ENCODE results near the gene ATN1.

ATN1 gene

GRCh38 chr12:6941782-6942181, 14.0 kb downstream of the ATN1 start:
- no peak overlapping the region for H3K27ac ChIP-seq
- no peak for DNase-seq (ENCODE audit: low read depth, low spot score)

- no peak for DNase-seq (ENCODE audit: low read depth, low spot score)
- peak overlapping the region; percentile 88 for H3K27ac ChIP-seq
Observed at GRCh38 chr12:6942331-6942665, 14.5 kb downstream of the ATN1 start.

DNA sequence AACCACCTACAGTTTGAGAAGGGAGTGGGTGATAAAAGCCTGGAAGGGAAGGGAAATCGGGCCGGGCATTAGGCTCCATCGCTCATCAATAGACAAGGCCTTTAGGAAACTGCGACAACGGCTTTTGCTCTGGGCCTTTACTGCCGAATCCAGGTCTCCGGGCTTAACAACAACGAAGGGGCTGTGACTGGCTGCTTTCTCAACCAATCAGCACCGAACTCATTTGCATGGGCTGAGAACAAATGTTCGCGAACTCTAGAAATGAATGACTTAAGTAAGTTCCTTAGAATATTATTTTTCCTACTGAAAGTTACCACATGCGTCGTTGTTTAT, 15.6 kb downstream of the ATN1 start:
- DNase-seq (ENCODE audit: low read depth, low spot score): peak; percentile 62
- peak overlapping the region; percentile 88 for H3K27ac ChIP-seq

DNA sequence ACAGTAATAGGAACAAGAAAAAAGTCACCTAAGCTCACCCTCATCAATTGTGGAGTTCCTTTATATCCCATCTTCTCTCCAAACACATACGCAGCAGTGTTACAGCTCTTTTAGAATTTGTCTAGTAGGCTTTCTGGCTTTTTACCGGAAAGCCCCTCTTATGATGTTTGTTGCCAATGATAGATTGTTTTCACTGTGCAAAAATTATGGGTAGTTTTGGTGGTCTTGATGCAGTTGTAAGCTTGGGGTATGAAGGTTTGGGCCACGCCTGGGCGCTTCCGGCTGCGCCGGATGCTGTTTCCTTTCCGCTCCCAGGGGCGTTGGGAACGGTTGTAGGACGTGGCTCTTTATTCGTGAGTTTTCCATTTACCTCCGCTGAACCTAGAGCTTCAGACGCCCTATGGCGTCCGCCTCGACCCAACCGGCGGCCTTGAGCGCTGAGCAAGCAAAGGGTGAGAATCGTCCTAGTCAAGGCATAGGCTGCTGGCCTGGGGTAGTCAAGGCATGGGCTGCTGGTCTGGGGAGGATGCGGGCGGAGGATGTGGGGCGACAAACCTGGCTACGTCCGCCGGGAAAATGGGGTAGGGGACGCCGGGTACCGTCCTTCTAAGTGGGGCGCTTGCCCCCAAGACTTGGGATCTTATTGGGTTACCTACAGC, 16.1 kb downstream of the ATN1 start, which contains the start of the genes C12orf57 and RNU7-1:
C12orf57 (plus strand) TSS at position 301 of the 659 bp plus-strand sequence; CDS start at position 401, 100 bp downstream.
RNU7-1 (plus strand) TSS at position 95 of the 659 bp plus-strand sequence.
- peak; percentile 84 for DNase-seq (ENCODE audit: low read depth, low spot score)
- H3K27ac ChIP-seq: peak within 1 kb of the TSS; percentile 88

DNA sequence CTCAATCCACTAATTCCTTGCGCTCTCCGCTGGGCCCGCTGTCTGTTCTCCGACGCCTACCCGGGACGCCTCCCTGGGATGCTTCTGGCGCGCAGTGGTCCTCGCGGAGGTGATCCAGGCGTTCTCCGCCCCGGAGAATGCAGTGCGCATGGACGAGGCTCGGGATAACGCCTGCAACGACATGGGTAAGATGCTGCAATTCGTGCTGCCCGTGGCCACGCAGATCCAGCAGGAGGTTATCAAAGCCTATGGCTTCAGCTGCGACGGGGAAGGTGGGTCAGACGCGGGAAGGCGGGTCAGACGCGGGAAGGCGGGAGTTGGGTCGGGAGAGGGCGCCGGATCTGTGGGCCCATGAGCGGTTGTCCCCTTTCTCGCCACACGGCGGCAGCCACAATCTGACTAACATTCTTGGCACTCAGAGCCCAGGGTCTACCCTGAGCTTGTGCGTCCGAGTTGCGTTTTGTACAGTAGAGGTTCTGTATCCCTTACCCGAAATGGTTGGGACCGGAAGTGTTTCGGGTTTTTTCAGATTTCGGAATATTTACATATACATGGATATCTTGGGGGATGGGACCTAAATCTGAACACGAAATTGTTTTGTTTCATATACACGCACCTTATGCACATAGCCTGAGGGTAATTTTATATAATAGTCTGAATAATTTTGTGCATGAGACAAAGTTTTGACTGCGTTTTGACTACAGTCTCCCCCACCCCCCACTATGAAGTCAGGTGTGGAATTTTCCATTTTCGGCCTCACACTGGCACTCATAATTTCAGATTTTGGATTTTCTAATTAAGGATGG, 16.8 kb downstream of the ATN1 start:
- DNase-seq (ENCODE audit: low read depth, low spot score): peak; percentile 59

GRCh38 chr12:6945613-6946012, 17.9 kb downstream of the ATN1 start:
- H3K27ac ChIP-seq: peak overlapping the region; percentile 88
- no peak for DNase-seq (ENCODE audit: low read depth, low spot score)

More for the DNA sequence above, 16.8 kb downstream of the ATN1 start:
- H3K27ac ChIP-seq: peak overlapping the region; percentile 88

- DNase-seq (ENCODE audit: low read depth, low spot score): peak; percentile 92
- peak overlapping the region; percentile 88 for H3K27ac ChIP-seq
Observed at GRCh38 chr12:6946033-6946919, 18.5 kb downstream of the ATN1 start.

- H3K27ac ChIP-seq: peak overlapping the region; percentile 88
- DNase-seq (ENCODE audit: low read depth, low spot score): no peak
Observed at GRCh38 chr12:6946920-6947374, 19.2 kb downstream of the ATN1 start.

GRCh38 chr12:6947615-6948014, 19.9 kb downstream of the ATN1 start:
- no peak for DNase-seq (ENCODE audit: low read depth, low spot score)
- H3K27ac ChIP-seq: no peak overlapping the region

DNA sequence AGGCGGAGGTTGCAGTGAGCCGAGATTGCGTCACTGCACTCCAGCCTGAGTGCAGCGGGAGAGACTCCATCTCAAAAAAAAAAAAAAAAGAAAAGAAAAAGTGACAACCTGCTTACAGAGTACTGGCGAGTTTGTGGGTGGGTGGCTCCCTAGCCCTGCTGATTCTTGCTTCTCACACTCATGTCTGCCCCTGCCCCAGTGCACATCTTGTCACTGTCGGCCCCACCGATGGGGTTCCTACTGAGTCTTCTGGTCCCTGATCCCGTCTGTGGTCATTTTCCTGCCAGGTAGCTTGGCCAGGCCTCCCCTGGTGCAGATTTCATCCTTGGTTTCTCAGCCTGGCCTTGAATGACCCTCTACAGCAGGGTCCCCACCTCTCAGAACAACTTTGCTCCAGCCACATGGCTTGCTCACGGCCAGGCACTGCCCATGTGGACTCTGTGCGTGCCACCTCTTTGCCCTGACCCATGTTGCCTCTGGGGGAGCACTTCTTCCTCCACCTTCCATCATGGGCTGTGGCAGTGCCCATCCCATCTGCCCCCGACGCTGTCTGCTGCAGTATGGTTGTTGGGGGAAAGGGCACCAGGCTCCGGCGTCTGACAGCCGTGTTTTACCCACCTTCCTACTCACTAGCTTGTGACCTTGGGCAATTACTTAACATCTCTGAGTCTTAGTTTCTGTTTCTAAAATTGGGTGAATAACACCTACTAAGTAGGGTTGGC, 21.3 kb downstream of the ATN1 start:
- H3K27ac ChIP-seq: no peak overlapping the region

DNA sequence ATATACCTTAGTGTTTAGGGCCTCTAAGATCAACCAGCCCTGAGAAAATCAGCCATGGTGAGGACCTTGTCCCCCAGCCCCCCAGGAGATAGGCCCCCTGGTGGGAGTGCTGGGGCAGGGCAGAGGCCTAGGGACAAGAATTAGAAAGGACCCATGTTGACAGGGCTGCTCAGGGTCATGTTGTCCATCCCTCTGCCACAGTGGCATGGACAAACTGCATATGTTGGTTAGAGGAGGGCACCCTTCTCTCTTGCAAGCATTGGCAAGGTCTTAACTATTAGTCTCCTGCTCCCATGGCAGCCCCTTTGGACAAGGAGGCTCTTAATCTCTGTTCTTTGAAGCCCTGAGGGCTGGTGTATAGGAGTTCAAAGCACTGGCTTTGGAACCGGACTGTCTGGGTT, 22.6 kb downstream of the ATN1 start:
- no peak overlapping the region for H3K27ac ChIP-seq
- no peak for DNase-seq (ENCODE audit: low read depth, low spot score)

More for the DNA sequence above, 21.3 kb downstream of the ATN1 start:
- DNase-seq (ENCODE audit: low read depth, low spot score): no peak

DNA sequence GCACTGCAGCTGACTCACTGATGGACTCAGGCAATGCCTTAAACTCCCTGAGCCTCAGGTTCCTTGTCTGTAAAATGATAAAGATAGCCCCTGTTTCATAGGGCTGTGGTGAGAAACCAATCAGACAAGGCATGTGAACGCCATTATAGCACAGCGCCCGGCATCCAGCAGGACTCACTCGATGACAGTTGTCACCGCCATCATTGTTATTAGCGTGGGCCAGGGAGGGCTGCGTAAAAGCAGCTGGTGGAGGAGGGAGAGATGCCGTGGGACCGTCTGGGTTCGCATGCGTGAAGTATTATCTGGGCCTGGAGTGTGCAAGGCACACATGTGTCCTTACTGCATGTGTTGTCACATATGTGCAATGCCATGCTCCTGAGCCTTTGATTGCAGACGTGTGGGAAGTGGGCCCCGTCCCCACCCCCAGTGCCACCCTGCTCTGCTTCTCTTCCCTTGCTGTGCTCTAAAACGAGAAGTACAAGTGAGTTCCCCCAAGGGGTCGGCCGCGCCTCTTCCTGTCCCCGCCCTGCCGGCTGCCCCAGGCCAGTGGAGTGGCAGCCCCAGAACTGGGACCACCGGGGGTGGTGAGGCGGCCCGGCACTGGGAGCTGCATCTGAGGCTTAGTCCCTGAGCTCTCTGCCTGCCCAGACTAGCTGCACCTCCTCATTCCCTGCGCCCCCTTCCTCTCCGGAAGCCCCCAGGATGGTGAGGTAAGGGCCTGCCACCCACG, 23.2 kb downstream of the ATN1 start, which contains the start of gene PTPN6:
PTPN6 (plus strand) TSS at position 546 of the 730 bp plus-strand sequence; CDS start at position 703, 157 bp downstream.
- no peak within 1 kb of the TSS for H3K27ac ChIP-seq

GRCh38 chr12:6951551-6952120, 23.9 kb downstream of the ATN1 start:
- H3K27ac ChIP-seq: no peak overlapping the region
- no peak for DNase-seq (ENCODE audit: low read depth, low spot score)

More for the DNA sequence above, 23.2 kb downstream of the ATN1 start, which contains the start of gene PTPN6:
- no peak for DNase-seq (ENCODE audit: low read depth, low spot score)

- no peak overlapping the region for H3K27ac ChIP-seq
- no peak for DNase-seq (ENCODE audit: low read depth, low spot score)
Observed at GRCh38 chr12:6952121-6952862, 24.5 kb downstream of the ATN1 start.

DNA sequence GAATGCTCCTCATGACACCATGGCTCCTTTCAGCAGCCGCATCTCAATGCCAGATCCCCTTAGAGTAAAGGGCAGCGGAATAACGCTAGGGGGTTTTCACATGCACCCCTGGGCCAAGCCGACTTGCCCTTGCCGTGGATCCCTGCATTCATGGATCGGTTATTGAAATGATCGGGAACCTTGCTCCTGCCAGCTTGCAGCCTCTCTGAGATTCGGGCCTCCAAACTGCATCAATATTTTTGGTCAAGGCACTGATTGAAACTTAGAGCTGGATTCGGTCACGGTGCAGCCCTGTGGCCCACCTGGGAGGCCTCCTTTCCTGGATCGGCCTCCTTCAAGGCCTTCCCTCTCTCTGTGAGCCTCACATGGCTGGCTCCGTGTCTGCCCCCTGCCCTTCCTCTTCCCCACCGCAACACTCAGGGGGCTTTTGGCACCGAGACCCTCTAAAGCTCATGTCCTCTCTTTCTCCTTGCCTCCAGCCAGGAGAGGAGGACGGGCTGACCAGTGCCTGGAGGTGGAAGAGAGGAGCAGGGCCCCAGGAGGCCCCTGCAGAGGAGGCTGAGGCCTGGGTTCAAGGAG, 25.2 kb downstream of the ATN1 start:
- H3K27ac ChIP-seq: no peak overlapping the region
- DNase-seq (ENCODE audit: low read depth, low spot score): no peak

DNA sequence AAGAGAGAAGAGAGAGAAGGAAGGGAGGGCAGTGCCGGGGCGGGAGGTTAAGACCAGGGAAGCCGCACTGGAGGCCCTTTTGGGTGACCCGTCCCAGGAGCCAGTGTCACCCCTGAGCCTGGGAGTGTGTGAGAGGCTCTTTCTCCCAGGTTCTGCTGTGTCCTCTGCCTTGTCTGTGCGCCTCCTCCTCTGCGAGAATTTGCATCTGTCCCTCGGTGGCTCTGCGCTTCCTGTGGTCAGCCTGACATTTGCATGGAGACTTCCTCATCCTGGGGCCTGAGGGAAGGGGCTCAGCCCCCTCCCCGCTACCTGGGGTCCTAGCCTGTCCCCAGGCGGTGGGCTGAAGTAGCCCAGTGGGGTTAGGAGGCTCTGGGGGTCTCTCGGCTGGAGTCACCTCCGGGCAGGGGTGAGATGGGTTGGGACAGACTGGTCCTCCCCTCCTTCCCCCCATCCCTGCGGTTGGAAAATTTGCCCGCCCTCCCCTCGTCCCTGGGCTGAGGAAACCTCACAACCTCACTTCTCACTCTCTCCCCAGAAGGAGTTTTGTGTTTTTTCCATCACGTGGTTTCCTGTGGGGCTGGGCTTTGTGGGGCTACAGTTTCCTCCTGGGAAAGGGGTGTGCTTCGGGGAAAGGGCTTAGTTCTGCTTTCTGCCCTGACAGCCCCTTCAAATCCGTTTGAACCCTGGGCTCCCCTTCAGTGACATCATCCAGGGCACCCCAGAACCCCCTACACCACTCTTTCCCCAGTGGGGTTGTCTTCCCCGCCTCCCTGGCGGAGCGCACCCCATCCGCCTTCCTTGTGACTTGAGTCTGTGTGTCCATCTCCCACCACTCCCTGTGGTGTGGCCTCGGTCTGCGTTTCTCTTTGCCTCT, 25.9 kb downstream of the ATN1 start:
- H3K27ac ChIP-seq: no peak overlapping the region
- DNase-seq (ENCODE audit: low read depth, low spot score): no peak

All from epithelial cell of prostate (primary cell).